IMR-90 (cell line): ENCODE data around the gene CHMP4A. TPM values are rescaled to one million over a fixed set of nuclear protein-coding genes. Genes with fewer than 3 reads are reported as not detected.

Source experiments
- ATAC-seq: fragments of 200-7000 bp; cut with Tn5 transposase; 2 replicates; pipeline ENCODE4 v1.9.1; 2020; ENCODE audit warnings: low read depth, mild to moderate bottlenecking, moderate library complexity
- BruUV-seq: library from RNA; stranded (reverse); fragments of 400-500 nt; replicated peaks from 2 replicates; lab custom pipeline; 2021; lab: Mats Ljungman, UMichigan
- CTCF ChIA-PET: fragments of 300-600 bp; formaldehyde crosslinking; extraction: SDS; loops from one replicate; lab custom pipeline; 2021; ENCODE audit warnings: antibody characterized with exemption; lab: Yijun Ruan, JAX
- POLR2A ChIA-PET: fragments of 300-600 bp; sonication (Branson Sonifier 250); formaldehyde crosslinking; loops from one replicate; lab custom pipeline; 2022; ENCODE audit warnings: antibody characterized with exemption; ENCODE audit not compliant: unreplicated experiment; lab: Charles Lee
- DNase-seq: peaks from one replicate; pipeline ENCODE4 v3.0.0; 2013
- H2AFZ ChIP-seq: replicated peaks from 2 replicates; pipeline ENCODE3; 2013; ENCODE audit warnings: low read length, mild to moderate bottlenecking; ENCODE audit not compliant: poor library complexity
- H2AK5ac ChIP-seq: 2 replicates; pipeline ENCODE4 v1.6.1; 2013; ENCODE audit warnings: low read depth, low read length, inconsistent platforms
- H2AK9ac ChIP-seq: replicated peaks from 2 replicates; pipeline ENCODE3; 2013; ENCODE audit warnings: mild to moderate bottlenecking, low read depth, low read length, moderate library complexity; ENCODE audit not compliant: poor library complexity
- H2BK120ac ChIP-seq: 2 replicates; pipeline ENCODE4 v1.6.1; 2013; ENCODE audit warnings: low read depth, low read length, inconsistent platforms
- H2BK15ac ChIP-seq: 3 replicates; pipeline ENCODE4 v1.6.1; 2013; ENCODE audit warnings: low read depth, low read length, inconsistent platforms
- H2BK20ac ChIP-seq: 2 replicates; pipeline ENCODE4 v1.6.1; 2013; ENCODE audit warnings: low read depth, mild to moderate bottlenecking, inconsistent platforms, low read length, moderate library complexity
- H2BK5ac ChIP-seq: 2 replicates; pipeline ENCODE4 v1.6.1; 2013; ENCODE audit warnings: mild to moderate bottlenecking, low read depth, low read length, inconsistent platforms; ENCODE audit not compliant: poor library complexity, severe bottlenecking
- H3K14ac ChIP-seq: replicated peaks from 2 replicates; pipeline ENCODE4 v1.6.1; 2013; ENCODE audit warnings: low read depth, low read length, inconsistent platforms
- H3K18ac ChIP-seq: 2 replicates; pipeline ENCODE4 v1.6.1; 2013; ENCODE audit warnings: low read depth, low read length, control low read depth
- H3K23ac ChIP-seq: 2 replicates; pipeline ENCODE4 v1.6.1; 2013; ENCODE audit warnings: low read depth, low read length, inconsistent platforms
- H3K27ac ChIP-seq: 2 replicates; pipeline ENCODE4 v1.5.1; 2013; ENCODE audit warnings: mild to moderate bottlenecking, control low read depth, low read length; ENCODE audit not compliant: insufficient read depth
- H3K27me3 ChIP-seq: 2 replicates; pipeline ENCODE4 v1.6.1; 2013; ENCODE audit warnings: low read length; ENCODE audit not compliant: control insufficient read depth, insufficient read depth
- H3K36me3 ChIP-seq: 2 replicates; pipeline ENCODE4 v1.6.1; 2013; ENCODE audit warnings: low read length, mixed read lengths; ENCODE audit not compliant: control insufficient read depth, insufficient read depth
- H3K4ac ChIP-seq: 2 replicates; pipeline ENCODE4 v1.6.1; 2013; ENCODE audit warnings: low read depth, low read length, inconsistent platforms
- H3K4me1 ChIP-seq: 2 replicates; pipeline ENCODE4 v1.6.1; 2013; ENCODE audit warnings: low read length, mixed read lengths; ENCODE audit not compliant: control insufficient read depth, insufficient read depth
- H3K4me2 ChIP-seq: 2 replicates; pipeline ENCODE4 v1.6.1; 2013; ENCODE audit warnings: low read depth, mild to moderate bottlenecking, control low read depth, low read length, moderate library complexity
- H3K4me3 ChIP-seq: 2 replicates; pipeline ENCODE4 v1.5.1; 2013; ENCODE audit warnings: low read depth, mild to moderate bottlenecking, control low read depth, low read length, moderate library complexity; ENCODE audit not compliant: insufficient read depth
- H3K56ac ChIP-seq: 2 replicates; pipeline ENCODE4 v1.6.1; 2013; ENCODE audit warnings: low read length, inconsistent platforms; ENCODE audit not compliant: insufficient read depth; ENCODE audit errors: extremely low read depth
- H3K79me1 ChIP-seq, 2 experiments: 2 replicates each; pipeline ENCODE4 v1.6.1; 2013; ENCODE audit warnings: low read length in 2 of 2, inconsistent platforms in 1 of 2, low read depth in 1 of 2
- H3K9ac ChIP-seq: 2 replicates; pipeline ENCODE4 v1.6.1; 2013; ENCODE audit warnings: low read depth, low read length, control low read depth
- H3K9me1 ChIP-seq: 2 replicates; pipeline ENCODE4 v1.6.1; 2013; ENCODE audit warnings: low read length, inconsistent platforms; ENCODE audit not compliant: insufficient read depth
- H3K9me3 ChIP-seq: 2 replicates; pipeline ENCODE4 v1.6.1; 2013; ENCODE audit warnings: low read length; ENCODE audit not compliant: control insufficient read depth, insufficient read depth
- H4K20me1 ChIP-seq: 2 replicates; pipeline ENCODE4 v1.6.1; 2013; ENCODE audit warnings: low read length, inconsistent platforms; ENCODE audit not compliant: insufficient read depth
- H4K5ac ChIP-seq: 2 replicates; pipeline ENCODE4 v1.6.1; 2013; ENCODE audit warnings: mild to moderate bottlenecking, low read depth, low read length, control low read depth
- H4K8ac ChIP-seq, 2 experiments: 2 replicates each; pipeline ENCODE4 v1.6.1; 2013; ENCODE audit warnings: low read depth in 2 of 2, low read length in 2 of 2, control low read depth in 1 of 2, inconsistent platforms in 1 of 2
- H4K91ac ChIP-seq: 2 replicates; pipeline ENCODE4 v1.6.1; 2013; ENCODE audit warnings: low read depth, low read length, inconsistent platforms; ENCODE audit not compliant: insufficient read depth
- BHLHE40 ChIP-seq: fragments of 150-350 bp; IDR thresholded peaks from 2 replicates; pipeline ENCODE4 v1.6.1; 2016; ENCODE audit warnings: mild to moderate bottlenecking, low read depth, low read length
- CHD1 ChIP-seq: IDR thresholded peaks from 2 replicates; pipeline ENCODE4 v1.6.1; 2012; ENCODE audit warnings: low read depth, low read length, improper control_type of control experiment
- MAFK ChIP-seq: IDR thresholded peaks from 2 replicates; pipeline ENCODE4 v1.6.1; 2012; ENCODE audit warnings: low read depth, low read length, improper control_type of control experiment
- MXI1 ChIP-seq: IDR thresholded peaks from 2 replicates; pipeline ENCODE4 v1.6.1; 2012; ENCODE audit warnings: low read depth, mild to moderate bottlenecking, low read length, moderate library complexity, borderline replicate concordance
- NFE2L2 ChIP-seq: fragments of 150-350 bp; IDR thresholded peaks from 2 replicates; pipeline ENCODE4 v1.6.1; 2016; ENCODE audit warnings: low read depth, mild to moderate bottlenecking, low read length
- WGBS, 2 experiments: methylation state at CpG; one replicate each; pipeline versions ENCODE4 v1.1.5 to v1.1.7; 2013; ENCODE audit warnings: missing lambda C conversion rate in 2 of 2; ENCODE audit not compliant: insufficient read length in 1 of 2; ENCODE audit errors: extremely low coverage in 2 of 2; 5-methylcytosine and 5-hydroxymethylcytosine counted together
- dilution Hi-C: fragments of 300-500 bp; cut with HindIII; formaldehyde crosslinking; loops from one replicate; pipeline ENCODE4 v1.14.3; 2018; ENCODE audit warnings: low sequenced_read_pairs; ENCODE audit not compliant: unreplicated experiment
- in situ Hi-C: fragments of 300-500 bp; cut with MboI; formaldehyde crosslinking; loops from 3 replicates; pipeline ENCODE4 v1.14.3; 2019; ENCODE audit warnings: low sequenced_read_pairs, inconsistent platforms, mixed read lengths
- intact Hi-C: fragments of 100-400 bp; cut with micrococcal nuclease; formaldehyde crosslinking; loops from 2 replicates; pipeline ENCODE4 v1.10.0; 2022
- polyA plus RNA-seq, 3 experiments: library from polyadenylated mRNA; depleted of rRNA; stranded (reverse); fragments of >200 nt; gene quantifications; 2 replicates each; pipeline ENCODE4 v1.2.3, GENCODE V29; 2012; ENCODE audit warnings: low replicate concordance in 1 of 3
- total RNA-seq: library from RNA; depleted of rRNA; stranded (reverse); fragments of >200 nt; gene quantifications from 2 replicates; pipeline ENCODE4 v1.2.3, GENCODE V29; 2012
- TF ChIP-seq, protein P1 (sequence below): fragments of 150-350 bp; IDR thresholded peaks from 2 replicates; pipeline ENCODE4 v1.6.1; 2016; ENCODE audit warnings: low read depth, mild to moderate bottlenecking, low read length, moderate library complexity, borderline replicate concordance
- TF ChIP-seq, protein P2 (sequence below): fragments of 150-350 bp; IDR thresholded peaks from 2 replicates; pipeline ENCODE4 v1.6.1; 2017; ENCODE audit warnings: mild to moderate bottlenecking, antibody characterized with exemption, low read length, low read depth

Gene CHMP4A
- total and polyA plus RNA-seq, 2 of the 4 experiments (the other 2 are of a cell fraction) = 22.0 to 63.8 TPM

DNA sequence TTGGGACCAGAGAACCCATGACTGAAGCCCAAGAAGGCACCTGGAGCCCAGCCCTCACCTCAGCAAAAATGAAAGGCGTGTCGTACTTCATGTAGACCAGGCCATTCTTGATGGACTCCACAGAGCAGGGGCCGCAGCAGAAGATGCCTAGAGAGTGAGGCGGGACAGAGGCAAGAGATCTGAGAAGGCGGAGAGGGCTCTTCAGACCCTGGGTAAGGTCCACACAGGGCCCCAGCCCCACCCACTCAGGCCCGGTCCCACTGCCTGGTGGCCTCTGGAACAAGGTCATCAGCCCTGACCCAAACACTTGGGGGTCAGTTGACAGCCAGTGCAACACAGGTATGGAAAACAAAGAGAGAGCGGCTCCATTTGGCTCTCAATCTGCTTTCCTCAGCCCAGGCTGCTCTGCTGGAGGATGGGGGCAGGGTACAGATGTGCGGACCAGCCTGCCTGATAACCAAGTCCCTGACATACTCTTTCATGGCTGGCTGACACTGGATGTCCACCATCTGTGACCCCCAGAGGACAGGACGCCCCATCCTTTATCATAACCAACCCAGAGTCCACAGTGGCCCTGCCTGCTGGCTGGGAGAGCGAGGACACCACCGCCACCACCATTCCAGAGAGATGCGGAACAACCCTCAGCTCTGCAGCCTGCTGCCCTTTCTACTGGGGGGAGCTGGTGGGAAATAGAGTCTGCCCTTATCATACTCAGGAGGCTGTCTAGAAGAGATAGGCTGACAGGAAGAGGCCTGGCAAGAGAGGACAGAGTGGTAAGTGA lies 42.8 kb upstream of the CHMP4A start:
- H3K4me2 ChIP-seq = no peak overlapping the region
- ChIA-PET CTCF (no interaction called here), POLR2A (no interaction called here)
- no peak overlapping the region for H4K8ac ChIP-seq
- H3K27ac ChIP-seq = no peak overlapping the region
- no peak overlapping the region for H2BK15ac ChIP-seq
- H3K18ac ChIP-seq = no peak overlapping the region
- peaks cover 0 to 2% of the 10 kb centered on the region in 2 experiments; a peak in 1 of 4 replicates for H3K79me1 ChIP-seq
- H3K23ac ChIP-seq = no peak overlapping the region
- dilution Hi-C loops (no loop called here), in situ Hi-C loops (no loop called here), intact Hi-C loops (loop anchor here (2.0 kb wide), 1 partner anchor 15 kb away; the partner anchor contains the start of gene RABGGTA)
- H2AFZ ChIP-seq = no peak overlapping the region
- H3K4me3 ChIP-seq = no peak overlapping the region
- TF ChIP-seq, protein P1, sequence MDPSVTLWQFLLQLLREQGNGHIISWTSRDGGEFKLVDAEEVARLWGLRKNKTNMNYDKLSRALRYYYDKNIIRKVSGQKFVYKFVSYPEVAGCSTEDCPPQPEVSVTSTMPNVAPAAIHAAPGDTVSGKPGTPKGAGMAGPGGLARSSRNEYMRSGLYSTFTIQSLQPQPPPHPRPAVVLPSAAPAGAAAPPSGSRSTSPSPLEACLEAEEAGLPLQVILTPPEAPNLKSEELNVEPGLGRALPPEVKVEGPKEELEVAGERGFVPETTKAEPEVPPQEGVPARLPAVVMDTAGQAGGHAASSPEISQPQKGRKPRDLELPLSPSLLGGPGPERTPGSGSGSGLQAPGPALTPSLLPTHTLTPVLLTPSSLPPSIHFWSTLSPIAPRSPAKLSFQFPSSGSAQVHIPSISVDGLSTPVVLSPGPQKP = no peak
- no peak for TF ChIP-seq CHD1
- TF ChIP-seq MAFK = no peak
- TF ChIP-seq, protein P2, sequence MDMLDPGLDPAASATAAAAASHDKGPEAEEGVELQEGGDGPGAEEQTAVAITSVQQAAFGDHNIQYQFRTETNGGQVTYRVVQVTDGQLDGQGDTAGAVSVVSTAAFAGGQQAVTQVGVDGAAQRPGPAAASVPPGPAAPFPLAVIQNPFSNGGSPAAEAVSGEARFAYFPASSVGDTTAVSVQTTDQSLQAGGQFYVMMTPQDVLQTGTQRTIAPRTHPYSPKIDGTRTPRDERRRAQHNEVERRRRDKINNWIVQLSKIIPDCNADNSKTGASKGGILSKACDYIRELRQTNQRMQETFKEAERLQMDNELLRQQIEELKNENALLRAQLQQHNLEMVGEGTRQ = no peak
- TF ChIP-seq MXI1 = no peak
- no peak for TF ChIP-seq NFE2L2
- TF ChIP-seq BHLHE40 = no peak
- H2BK120ac ChIP-seq = no peak overlapping the region
- H3K9me1 ChIP-seq = peaks cover 35% of the 10 kb centered on the region
- no TSS peak for BruUV-seq
- H4K20me1 ChIP-seq = no peaks in the 10 kb centered on the region
- no peak overlapping the region for H2BK5ac ChIP-seq
- H3K9ac ChIP-seq = no peak overlapping the region
- no peak overlapping the region for H2AK9ac ChIP-seq
- peaks cover 2% of the 10 kb centered on the region; the same call in 1 of the 2 replicates for H3K36me3 ChIP-seq
- no peak overlapping the region for H4K5ac ChIP-seq
- H3K4ac ChIP-seq = no peak overlapping the region
- H2BK20ac ChIP-seq = no peak overlapping the region
- ATAC-seq = no peak
- no peak for DNase-seq
- no peak overlapping the region for H2AK5ac ChIP-seq
- H3K14ac ChIP-seq = no peak overlapping the region
- no peaks in the 10 kb centered on the region for H3K27me3 ChIP-seq
- no peaks in the 10 kb centered on the region for H3K9me3 ChIP-seq
- 100% methylated on average over 5 of the region's 12 CpGs; no CpG with 5 or more reads in 1 of the 2 experiments for WGBS, 2 experiments
- no peak overlapping the region for H4K91ac ChIP-seq
- no peak overlapping the region for H3K56ac ChIP-seq
- H3K4me1 ChIP-seq = peaks cover 22% of the 10 kb centered on the region
